ENCODE results near the gene EPB41L4A.

DNA sequence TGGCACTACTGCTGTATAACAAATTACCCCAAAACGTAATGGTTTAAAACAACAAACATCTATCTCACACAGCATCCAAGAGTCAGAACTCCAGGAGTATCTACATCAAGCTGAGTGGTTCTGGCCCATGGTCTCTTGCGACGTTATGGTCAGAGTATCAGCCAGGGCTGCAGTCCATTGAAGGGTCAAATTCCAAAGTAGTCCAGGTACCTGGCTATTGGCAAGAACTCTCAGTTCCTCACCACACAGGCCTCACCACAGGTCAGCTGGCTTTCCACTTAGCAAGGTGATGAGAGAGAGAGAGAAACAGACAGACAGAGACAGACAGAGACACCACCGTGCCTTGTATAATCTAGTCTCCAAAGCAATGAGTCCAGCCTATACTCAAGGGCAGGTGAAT lies 22.6 kb downstream of the EPB41L4A start:
- TF ChIP-seq, protein P1, sequence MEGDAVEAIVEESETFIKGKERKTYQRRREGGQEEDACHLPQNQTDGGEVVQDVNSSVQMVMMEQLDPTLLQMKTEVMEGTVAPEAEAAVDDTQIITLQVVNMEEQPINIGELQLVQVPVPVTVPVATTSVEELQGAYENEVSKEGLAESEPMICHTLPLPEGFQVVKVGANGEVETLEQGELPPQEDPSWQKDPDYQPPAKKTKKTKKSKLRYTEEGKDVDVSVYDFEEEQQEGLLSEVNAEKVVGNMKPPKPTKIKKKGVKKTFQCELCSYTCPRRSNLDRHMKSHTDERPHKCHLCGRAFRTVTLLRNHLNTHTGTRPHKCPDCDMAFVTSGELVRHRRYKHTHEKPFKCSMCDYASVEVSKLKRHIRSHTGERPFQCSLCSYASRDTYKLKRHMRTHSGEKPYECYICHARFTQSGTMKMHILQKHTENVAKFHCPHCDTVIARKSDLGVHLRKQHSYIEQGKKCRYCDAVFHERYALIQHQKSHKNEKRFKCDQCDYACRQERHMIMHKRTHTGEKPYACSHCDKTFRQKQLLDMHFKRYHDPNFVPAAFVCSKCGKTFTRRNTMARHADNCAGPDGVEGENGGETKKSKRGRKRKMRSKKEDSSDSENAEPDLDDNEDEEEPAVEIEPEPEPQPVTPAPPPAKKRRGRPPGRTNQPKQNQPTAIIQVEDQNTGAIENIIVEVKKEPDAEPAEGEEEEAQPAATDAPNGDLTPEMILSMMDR (IDR thresholded peaks at IDR 0.05), result no peak
- no peak for TF ChIP-seq POLR2A (IDR thresholded peaks at IDR 0.05)

All from breast epithelium (tissue), 3 donors.